GM13977 (cell line): ENCODE measurements around the gene GNG8.
A peak's percentile ranks its signal among the peaks of the same experiment; 100 is the strongest.

Source experiments
- DNase-seq: peaks from one replicate; pipeline ENCODE4 v3.0.0; 2012; ENCODE audit warnings: low spot score
- in situ Hi-C: fragments of 300-500 bp; cut with MboI; formaldehyde crosslinking; loops from one replicate; pipeline ENCODE4 v1.12.0; 2022; ENCODE audit warnings: low sequenced_read_pairs, low pct_unique_long_range_greater_than_20kb, mixed read lengths, inconsistent platforms; ENCODE audit not compliant: unreplicated experiment
- TF ChIP-seq, protein P1 (sequence below): IDR thresholded peaks from 2 replicates; pipeline ENCODE4 v1.5.1; 2012; ENCODE audit warnings: mild to moderate bottlenecking, control low read depth; ENCODE audit not compliant: insufficient read depth; ENCODE audit errors: extremely low read depth, missing control alignments

GNG8 gene

DNA sequence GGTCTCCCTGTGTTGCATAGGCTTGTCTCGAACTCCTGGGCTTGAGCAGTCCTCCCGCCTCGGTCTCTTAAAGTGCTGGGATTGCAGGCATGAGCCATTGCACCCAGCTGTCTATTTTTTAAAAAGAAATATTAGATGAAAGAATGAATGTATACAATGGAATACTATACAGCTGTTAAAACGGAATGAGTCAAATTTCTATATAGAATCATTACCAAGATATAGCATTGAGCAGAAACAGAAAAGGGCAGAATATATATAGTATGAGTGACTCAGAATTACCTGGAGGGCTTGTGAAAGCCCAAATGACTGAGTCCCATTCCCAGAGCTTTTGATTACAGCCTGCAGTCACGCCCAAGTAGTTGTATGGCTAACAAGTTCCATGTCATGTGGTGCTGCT, 20.5 kb upstream of the GNG8 start:
- no peak for DNase-seq
- TF ChIP-seq, protein P1, sequence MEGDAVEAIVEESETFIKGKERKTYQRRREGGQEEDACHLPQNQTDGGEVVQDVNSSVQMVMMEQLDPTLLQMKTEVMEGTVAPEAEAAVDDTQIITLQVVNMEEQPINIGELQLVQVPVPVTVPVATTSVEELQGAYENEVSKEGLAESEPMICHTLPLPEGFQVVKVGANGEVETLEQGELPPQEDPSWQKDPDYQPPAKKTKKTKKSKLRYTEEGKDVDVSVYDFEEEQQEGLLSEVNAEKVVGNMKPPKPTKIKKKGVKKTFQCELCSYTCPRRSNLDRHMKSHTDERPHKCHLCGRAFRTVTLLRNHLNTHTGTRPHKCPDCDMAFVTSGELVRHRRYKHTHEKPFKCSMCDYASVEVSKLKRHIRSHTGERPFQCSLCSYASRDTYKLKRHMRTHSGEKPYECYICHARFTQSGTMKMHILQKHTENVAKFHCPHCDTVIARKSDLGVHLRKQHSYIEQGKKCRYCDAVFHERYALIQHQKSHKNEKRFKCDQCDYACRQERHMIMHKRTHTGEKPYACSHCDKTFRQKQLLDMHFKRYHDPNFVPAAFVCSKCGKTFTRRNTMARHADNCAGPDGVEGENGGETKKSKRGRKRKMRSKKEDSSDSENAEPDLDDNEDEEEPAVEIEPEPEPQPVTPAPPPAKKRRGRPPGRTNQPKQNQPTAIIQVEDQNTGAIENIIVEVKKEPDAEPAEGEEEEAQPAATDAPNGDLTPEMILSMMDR, result no peak
- in situ Hi-C loops, result no loop called here

DNA sequence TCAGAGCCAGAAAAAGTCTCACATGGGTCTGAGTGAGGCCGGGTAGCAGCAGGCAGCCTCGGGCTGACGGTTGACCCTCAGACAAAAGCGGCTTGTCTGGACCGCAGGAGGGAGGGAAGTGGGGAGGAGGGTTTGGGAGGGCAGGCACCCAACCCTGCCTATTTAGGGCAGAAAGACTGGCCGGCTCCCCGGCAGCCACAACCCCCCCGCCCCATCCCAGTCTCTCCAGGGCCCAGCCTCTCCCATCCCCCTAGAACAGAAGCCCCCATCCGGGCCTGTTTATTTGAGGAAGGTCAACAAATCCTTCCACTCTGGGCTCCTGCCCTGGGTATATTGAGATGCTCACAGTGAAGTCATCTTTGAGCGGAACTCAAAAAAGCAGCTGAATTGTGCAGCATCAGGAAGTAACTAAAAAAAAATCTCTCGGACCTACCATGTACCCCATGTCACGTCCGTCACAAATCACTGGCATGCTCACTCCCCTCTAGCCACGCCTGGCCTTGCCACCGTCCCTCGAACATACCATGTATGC, 18.7 kb upstream of the GNG8 start:
- TF ChIP-seq, protein P1, result no peak
- in situ Hi-C loops, result no loop called here
- peak; percentile 37 for DNase-seq

DNA sequence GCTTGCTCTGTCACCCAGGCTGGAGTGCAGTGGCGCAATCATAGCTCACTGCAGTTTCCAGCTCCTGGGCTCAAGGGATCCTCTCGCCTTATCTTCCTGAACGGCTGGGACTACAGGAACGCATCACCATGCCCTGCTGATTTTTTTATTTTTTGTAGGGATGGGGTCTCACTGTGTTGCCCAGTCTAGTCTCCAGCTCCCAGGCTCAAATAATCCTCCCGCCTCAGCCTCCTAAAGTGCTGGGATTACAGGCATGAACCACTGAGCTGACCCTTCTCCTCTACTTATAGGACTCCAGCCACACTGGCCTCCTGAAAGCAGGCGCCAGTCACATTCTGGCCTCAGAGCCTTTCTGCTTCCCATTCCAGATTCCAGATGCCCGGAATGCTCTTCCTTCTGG, 14.4 kb upstream of the GNG8 start:
- TF ChIP-seq, protein P1, result no peak
- in situ Hi-C loops, result no loop called here
- DNase-seq, result no peak

DNA sequence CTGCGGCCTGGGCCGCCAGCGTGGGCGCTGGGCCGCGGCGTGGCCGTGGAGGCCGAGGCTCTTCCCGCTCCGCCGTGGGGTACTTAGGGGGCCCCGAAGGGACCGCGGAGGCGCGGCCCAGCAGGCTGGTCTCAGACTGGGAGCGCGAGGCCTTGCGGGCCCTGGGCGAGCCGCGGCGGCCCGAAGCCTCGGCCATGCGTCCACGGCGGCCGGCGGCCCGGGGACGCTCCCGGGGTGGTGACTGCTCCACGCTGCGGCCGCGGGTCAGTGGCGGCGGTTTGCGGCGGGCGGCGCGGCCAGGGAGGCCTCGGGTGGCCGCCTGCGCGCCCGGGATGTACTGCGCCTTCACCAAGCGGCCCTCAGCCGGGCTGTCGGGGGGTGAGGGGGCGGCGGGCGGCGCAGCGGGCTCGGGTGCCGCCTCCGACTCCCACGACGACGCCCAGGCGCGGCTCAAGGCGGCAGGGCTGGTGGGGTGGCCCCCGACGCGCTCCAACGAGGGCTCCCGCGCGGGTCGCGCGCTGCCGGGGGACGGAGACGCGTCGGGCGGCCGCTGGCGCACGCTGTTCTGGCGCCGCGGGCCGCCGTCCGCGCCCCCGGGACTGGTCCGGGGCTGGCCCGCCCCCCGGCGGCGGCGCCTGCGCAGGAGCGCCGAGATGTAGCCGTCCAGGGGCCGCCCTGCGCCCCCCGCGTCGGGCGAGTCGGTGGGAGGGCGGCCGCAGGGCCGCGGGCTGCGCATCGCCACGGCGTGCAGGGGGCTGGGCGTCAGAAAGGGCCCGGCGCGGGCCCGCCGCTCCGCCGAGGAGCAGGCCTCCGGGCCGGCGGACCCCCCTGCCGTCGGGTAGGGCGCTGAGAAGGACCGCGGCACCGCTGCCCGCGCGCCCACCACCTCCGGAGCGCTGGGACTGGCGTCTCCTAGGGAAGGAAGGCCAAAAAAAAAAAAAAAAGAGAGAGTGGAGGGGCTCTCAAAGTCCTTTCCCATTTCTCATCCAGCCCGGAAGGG, 13.3 kb upstream of the GNG8 start:
- in situ Hi-C loops, result no loop called here
- TF ChIP-seq, protein P1, result no peak
- no peak for DNase-seq

DNA sequence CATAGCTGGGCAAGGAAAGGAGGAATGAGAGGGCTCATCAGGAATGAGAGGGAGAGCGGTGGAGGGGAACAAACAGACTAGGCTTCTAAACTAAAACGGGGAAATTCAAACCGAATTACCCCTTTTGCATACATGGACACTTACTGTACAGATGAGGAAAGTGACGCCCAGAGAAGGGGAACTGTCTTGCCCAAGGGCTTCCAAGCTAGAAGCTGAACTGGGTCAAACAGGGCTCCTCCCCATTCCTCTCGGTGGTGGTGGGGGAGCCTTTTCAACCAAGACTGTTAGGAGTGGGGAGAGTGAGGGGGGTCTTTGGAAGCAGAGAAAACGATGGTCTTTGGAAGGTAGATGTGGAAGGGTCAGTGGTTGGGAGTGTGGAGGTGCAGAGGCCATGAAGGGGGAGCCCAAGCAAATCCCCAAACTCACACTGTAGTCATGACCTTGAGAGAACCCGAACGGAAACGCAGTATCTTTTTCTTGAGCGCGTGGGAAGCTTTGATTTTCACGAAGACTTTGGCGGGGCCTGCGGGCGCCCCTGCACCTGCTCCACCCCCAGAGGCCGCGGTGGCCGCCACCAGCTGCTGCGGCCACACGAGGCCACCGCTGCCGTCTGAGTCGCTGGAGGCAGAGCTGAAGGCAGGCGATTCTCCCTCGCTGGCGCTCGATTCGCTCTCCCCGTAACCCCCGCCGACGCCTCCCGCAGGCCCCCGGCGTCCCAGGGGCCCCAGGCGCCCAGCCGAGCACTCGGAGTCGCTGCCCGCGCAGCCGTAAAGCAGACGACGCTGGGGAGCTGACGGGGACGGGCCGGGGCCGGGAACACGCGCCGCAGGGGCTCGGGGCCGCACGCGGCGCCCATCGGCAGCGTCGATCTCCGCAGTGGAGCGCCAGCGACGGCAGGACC, 12.3 kb upstream of the GNG8 start:
- TF ChIP-seq, protein P1, result no peak
- peak; percentile 60 for DNase-seq
- in situ Hi-C loops, result no loop called here

DNA sequence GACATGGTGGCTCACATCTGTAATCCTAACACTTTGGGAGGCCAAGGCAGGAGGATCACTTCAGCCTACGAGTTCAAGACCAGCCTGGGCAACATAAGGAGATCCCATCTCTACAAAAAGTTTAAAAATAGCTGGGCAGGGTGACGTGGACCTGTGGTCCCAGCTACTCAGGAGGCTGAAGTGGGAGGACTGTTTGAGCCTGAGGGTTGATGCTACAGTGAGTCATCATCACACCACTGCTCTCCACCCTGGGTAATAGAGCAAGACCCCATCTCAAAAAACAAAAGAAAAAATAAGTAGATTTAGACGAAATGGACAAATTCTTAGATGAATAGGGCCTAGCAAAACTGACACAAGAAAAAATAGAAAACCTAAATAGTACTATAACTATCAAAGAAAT, 10.4 kb upstream of the GNG8 start:
- TF ChIP-seq, protein P1, result no peak
- in situ Hi-C loops, result no loop called here
- DNase-seq, result no peak
